ENCODE measurements around the gene PPM1A.

DNA sequence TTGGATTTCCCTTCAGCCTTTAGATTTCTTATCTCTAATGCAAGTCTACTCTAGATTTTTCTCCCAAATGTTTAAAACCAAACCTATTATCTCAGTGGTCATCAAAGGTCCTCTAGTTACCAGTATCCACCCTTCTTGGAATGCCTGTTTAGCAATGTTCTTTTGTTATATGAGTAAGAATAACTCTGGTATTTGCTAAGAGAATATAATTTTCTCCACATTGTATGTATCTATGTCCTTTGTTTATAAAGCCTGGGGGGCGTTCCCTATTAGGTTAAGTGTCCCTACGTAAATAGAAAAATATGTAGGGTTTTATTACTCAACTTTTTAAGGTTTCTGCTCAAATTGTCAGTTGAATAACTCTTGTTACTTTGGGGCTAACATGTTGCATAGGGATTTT is 27.3 kb downstream of the PPM1A start:
- TF ChIP-seq POLR2A (IDR thresholded peaks at IDR 0.05; ENCODE audit: low read length) (no peak), GATA1 (IDR thresholded peaks at IDR 0.05; ENCODE audit: low read depth, low read length) (no peak)
